HG02623 (cell line): ENCODE data around the gene FMO5.
"Not testable (repeated sequence)": the region's sequence is repeated elsewhere in the genome, so short reads cannot be mapped to it uniquely, and the experiment has no call there.

Experiments
- ATAC-seq: cut with Tn5 transposase; IDR thresholded peaks from one replicate; pipeline ENCODE4 v1.9.1; 2021; ENCODE audit warnings: moderate library complexity; ENCODE audit not compliant: unreplicated experiment

FMO5 gene

GRCh38 chr1:147225193-147225730, at the start of gene FMO5:
Gene FMO5, minus strand, starts transcription at chr1:147225339. Its CDS starts 310 bp downstream, at chr1:147225029.
- no peak for ATAC-seq

GRCh38 chr1:147273409-147274336, 48.5 kb upstream of the FMO5 start:
- no peak for ATAC-seq

DNA sequence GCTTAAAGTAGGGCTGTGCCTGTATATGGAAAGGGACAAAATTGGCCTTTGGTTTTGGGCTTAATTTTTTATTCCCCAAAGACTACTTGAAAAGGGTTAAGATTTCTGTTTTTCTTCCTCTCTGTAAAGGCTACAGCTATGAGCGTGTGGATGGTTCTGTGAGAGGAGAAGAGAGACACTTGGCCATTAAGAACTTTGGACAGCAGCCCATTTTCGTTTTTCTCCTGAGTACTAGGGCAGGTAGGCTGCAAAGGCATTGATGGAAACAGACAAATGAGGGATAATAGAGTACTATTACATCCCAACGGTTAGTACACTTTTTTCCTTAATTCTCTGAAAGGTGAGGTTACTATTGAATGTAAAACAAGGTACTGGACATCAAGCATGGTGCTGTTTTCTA, 46.9 kb upstream of the FMO5 start:
- no peak for ATAC-seq

DNA sequence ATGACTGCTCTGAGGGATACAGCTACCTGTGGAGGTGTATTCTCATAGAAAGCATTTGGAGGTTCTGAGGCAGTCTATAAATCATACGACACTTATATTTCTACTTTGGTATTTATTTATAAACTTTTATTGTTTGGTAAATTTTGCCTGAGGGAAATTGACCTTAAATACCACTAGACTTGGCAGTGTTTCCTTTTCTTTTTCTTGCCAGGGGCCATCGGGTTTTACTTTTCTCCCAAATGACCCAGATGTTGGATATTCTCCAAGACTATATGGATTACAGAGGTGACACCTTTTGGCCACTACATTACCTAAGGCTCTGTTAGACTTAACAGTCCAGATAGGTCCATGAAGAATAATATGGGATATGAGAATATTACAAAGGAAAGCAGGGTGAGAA, 45.6 kb upstream of the FMO5 start:
- no peak for ATAC-seq

DNA sequence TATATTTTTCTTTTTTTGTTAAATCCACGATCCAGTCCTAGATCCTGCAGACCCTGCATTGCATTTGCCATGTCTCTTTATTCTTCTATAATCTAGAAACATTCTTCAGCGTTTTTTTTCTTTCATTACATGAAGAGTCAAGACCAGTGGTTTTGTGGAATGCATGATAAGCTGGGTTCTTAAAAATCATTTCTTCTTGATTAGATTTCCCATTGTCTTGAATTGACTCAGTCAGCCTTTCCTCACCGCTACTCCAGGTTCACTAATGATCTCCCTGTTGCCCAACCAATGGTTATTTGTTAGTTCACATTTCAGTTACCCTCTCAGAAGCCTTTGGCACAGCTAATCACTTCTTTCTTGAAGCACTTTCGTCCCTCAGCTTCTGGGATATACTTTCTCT, 42.6 kb upstream of the FMO5 start:
- ATAC-seq, result no peak

DNA sequence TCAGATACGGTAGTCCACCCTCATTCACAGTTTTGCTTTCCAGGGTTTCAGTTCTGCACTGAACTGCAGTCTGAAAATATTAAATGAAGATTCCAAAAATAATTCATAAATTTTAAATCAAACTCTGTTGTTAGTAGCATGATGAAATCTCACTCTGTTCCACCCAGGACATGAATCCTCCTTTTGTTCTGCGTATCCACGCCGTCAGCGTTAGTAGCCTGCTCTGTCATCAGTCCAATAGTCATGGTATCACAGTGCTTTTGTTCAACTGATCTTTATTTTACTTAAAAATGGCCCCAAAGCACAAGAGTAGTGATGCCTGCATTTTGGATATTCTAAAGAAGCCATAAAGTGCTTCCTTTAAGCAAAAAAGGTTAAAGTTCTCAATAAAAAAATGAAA, 41.2 kb upstream of the FMO5 start:
- no peak for ATAC-seq

- ATAC-seq, result no peak
Observed at GRCh38 chr1:147264158-147264768, 39.1 kb upstream of the FMO5 start.

DNA sequence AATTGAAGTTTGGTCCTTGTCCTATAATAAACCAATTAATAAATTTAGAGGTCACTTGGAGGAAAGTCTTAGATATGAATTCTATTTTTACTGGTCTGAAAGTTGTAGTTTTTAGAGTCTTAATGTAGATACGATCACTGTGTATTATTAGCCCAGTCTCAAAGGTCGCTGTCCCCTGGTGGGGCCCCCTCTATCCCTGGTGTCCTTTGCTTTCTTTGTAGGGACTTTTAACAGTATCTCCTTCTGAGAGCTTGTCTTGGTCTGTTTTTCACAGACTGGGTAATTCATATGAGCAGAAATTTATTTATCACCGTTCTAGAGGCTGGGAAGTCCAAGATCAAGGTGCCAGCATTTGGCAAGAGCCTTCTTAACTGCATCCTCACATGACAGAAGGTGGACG, 35.8 kb upstream of the FMO5 start:
- no peak for ATAC-seq

GRCh38 chr1:147252540-147252939, 27.4 kb upstream of the FMO5 start:
- ATAC-seq, result no peak

DNA sequence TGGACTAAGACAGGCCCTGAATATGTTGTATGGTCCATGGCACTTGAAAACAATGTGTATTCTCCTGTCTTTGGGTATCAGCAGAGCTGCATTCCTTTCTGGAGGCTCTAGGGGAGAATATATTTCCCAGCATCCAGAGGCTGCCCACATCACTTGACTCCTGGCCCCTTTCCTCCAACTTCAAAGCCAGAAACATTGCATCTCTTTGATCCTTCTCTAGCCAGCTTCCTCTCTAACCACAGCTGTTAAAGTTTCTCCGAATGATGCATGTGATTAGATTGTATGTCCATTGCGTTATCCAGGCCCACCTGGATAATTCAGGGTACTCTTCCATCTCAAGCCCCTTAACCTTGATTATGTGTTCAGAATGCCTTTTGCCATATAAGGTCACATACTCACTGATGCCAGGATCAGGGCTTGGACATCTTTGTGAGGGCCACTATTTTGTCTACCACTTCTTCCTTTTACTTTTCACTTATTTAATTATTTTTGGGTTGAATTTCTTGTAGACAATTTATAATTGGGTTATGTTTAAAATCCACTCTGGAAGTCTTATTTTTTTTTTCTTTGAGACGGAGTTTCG, 22.6 kb upstream of the FMO5 start:
- ATAC-seq, result no peak

GRCh38 chr1:147246910-147247655, 21.9 kb upstream of the FMO5 start:
- ATAC-seq, result no peak

DNA sequence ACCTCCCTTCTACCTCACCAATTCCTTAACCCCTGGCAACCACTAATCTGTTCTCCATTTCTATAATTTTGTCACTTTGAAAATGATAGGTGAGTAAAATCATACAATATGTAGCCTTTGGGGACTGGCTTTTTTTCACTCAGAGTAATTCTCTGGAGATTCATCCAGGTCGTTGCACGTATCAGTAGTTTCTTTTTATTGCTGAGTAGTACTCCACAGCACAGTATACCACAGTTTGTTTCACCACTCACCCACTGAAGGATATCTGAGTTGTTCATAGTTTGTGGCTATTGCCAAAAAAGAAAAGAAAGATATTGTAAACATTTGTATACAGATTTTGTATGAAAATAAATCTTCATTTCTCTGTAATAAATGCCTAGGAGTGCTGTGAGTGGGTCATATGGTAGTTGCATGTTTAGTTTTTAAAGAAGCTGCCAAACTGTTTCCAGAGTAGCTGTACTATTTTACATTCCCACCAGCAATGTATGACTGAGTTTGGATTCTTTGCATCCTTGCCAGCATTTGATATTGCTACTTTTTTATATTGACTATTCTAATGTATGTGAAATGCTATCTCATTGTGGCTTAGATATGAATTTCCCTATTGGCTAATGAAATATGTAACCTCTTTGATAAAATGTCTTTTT, 21.0 kb upstream of the FMO5 start:
- ATAC-seq, result no peak

DNA sequence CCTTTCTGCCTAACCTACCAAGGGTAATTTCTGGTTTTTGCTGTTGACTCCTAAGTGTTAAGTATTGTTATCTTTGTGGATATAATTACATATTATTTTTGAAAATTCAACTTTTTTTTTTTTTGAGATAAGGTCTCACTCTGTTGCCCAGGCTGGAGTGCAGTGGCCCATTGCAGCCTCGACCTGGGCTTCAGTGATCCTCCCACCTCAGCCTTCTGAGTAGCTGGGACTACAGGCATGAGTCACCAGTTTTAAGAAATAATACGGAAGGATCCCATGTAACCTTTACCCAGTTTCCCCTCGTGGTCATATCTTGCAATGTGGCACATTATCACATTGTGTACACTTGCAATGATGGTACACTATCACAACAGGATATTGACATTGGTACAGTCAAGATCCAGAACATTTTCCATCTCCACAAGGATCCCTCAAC, 20.5 kb upstream of the FMO5 start:
- ATAC-seq, result no peak

GRCh38 chr1:147245129-147245528, 20.0 kb upstream of the FMO5 start:
- no peak for ATAC-seq

- ATAC-seq, result no peak
Observed at GRCh38 chr1:147243841-147244240, 18.7 kb upstream of the FMO5 start.

DNA sequence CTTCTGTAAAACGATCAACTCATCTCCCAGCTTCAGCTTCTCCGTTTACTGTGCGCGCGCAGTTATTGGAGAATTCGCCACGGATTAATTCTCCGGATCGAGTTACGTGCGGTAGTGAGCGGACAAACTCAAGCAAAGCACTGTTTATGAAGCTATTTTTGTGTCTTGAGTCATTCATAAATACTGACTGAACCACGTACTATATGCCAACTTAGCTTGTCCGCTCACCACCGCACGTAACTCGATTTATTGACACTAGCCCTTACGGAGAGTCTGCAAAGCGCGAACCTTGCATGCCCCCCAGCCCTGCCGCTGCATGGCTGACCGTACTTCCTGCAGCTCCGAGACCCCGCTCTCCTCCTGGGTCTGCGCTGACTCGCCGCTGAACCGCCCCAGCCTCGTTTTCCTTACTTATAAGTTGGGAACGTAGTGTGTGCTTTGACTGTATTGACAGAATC, 18.1 kb upstream of the FMO5 start:
- no peak for ATAC-seq

- peak; percentile 82 for ATAC-seq
Observed at GRCh38 chr1:147242449-147243227, 17.5 kb upstream of the FMO5 start, which contains the start of gene CHD1L. Gene CHD1L, plus strand, starts transcription at chr1:147242684. Its CDS starts 20 bp downstream, at chr1:147242704.

DNA sequence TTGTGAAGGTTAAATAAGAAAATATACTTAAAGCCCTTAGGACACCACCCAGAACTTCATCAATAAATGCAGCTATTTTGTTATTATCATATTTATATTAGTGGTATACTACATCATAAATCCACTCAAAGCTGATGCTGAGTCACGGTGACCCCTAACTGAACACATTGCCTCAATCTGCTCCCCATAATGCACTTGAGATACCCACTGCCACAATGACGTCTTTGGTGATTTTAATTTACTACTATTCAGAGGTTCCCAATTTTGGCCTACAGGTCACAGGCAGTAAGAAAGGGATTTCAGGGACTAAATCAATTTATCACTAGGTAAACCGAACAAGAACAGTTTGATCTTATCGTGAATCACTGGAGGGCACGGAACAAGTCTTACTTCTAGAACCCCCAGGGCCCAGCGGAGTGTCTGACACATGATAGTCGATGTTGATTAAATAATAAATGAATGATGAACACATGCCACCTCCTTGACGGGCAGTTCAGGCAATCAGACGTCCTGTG, 16.9 kb upstream of the FMO5 start:
- no peak for ATAC-seq

DNA sequence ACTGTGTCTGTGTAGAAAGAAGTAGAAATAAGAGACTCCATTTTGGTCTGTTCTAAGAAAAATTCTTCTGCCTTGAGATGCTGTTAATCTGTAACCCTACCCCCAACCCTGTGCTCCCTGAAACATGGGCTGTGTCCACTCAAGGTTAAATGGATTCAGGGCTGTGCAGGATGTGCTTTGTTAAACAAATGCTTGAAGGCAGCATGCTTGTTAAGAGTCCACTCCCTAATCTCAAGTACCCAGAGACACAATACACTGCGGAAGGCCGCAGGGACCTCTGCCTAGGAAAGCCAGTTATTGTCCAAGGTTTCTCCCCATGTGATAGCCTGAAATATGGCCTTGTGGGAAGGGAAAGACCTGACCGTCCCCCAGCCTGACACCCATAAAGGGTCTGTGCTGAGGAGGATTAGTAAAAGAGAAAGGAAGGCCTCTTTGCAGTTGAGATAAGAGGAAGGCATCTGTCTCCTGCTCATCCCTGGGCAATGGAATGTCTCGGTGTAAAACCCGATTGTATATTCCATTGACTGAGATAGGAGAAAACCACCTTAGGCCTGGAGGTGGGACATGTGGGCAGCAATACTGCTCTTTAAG, 15.1 kb upstream of the FMO5 start:
- not testable (repeated sequence) for ATAC-seq
